CD4-positive, alpha-beta memory T cell (primary cell): Measurements from ENCODE around the gene CSTB. TPM values are rescaled to one million over a fixed set of nuclear protein-coding genes. Genes with fewer than 3 reads are reported as not detected.

ENCODE experiments used
- CTCF ChIA-PET: fragments of 350-600 bp; sonication (Branson Sonifier 250); formaldehyde crosslinking; loops from one replicate; lab custom pipeline; 2021; ENCODE audit warnings: inconsistent platforms; ENCODE audit not compliant: partially characterized antibody; lab: Charles Lee
- POLR2A ChIA-PET: fragments of 350-600 bp; sonication (Branson Sonifier 250); formaldehyde crosslinking; loops from one replicate; lab custom pipeline; 2021; ENCODE audit not compliant: partially characterized antibody; lab: Charles Lee
- DNase-seq, 5 donors: peaks; one replicate each; pipeline versions ENCODE4 v3.0.0 to v3.0.0-alpha.2; 2020 to 2022; ENCODE audit warnings: mixed read lengths in 1 of 5
- H3K27ac ChIP-seq: one replicate; pipeline ENCODE4 v1.7.0; 2013; ENCODE audit warnings: low read depth, low read length
- H3K27me3 ChIP-seq: 2 replicates; pipeline ENCODE4 v1.7.0; 2013; ENCODE audit warnings: mild to moderate bottlenecking, low read length, moderate library complexity; ENCODE audit not compliant: insufficient read depth
- H3K36me3 ChIP-seq: 2 replicates; pipeline ENCODE4 v1.7.0; 2013; ENCODE audit warnings: mild to moderate bottlenecking, low read length, moderate library complexity; ENCODE audit not compliant: insufficient read depth
- H3K4me1 ChIP-seq: 2 replicates; pipeline ENCODE4 v1.7.0; 2013; ENCODE audit warnings: mild to moderate bottlenecking, low read length, moderate library complexity; ENCODE audit not compliant: insufficient read depth
- H3K4me3 ChIP-seq, 2 donors: one replicate each; pipeline ENCODE4 v1.7.0; 2013; ENCODE audit warnings: low read length in 2 of 2, mild to moderate bottlenecking in 1 of 2
- H3K9me3 ChIP-seq, 2 donors: one replicate each; pipeline ENCODE4 v1.7.0; 2013; ENCODE audit warnings: low read length in 2 of 2, control low read depth in 1 of 2; ENCODE audit not compliant: control insufficient read depth in 1 of 2
- H3K27ac Mint-ChIP-seq, 7 donors: one replicate each; pipeline ENCODE4 v1.8.0; 2020 to 2021; ENCODE audit warnings: mixed read lengths in 7 of 7, mild to moderate bottlenecking in 6 of 7, inconsistent platforms in 3 of 7, moderate library complexity in 3 of 7
- H3K27me3 Mint-ChIP-seq, 2 donors: one replicate each; pipeline ENCODE4 v1.8.0; 2020 to 2021; ENCODE audit warnings: mixed read lengths in 2 of 2
- H3K36me3 Mint-ChIP-seq, 2 donors: one replicate each; pipeline ENCODE4 v1.8.0; 2020 to 2021; ENCODE audit warnings: mixed read lengths in 2 of 2, inconsistent platforms in 1 of 2, mild to moderate bottlenecking in 1 of 2
- H3K4me1 Mint-ChIP-seq, 4 donors: one replicate each; pipeline ENCODE4 v1.8.0; 2020 to 2021; ENCODE audit warnings: mixed read lengths in 4 of 4, mild to moderate bottlenecking in 1 of 4
- H3K4me3 Mint-ChIP-seq, 8 donors: one replicate each; pipeline ENCODE4 v1.8.0; 2020 to 2021; ENCODE audit warnings: mixed read lengths in 8 of 8, mild to moderate bottlenecking in 7 of 8, moderate library complexity in 6 of 8, inconsistent platforms in 3 of 8
- H3K9me3 Mint-ChIP-seq, 8 donors: one replicate each; pipeline ENCODE4 v1.8.0; 2020 to 2021; ENCODE audit warnings: mixed read lengths in 8 of 8, mild to moderate bottlenecking in 5 of 8, inconsistent platforms in 3 of 8, moderate library complexity in 1 of 8
- intact Hi-C: fragments of 100-400 bp; cut with micrococcal nuclease; formaldehyde crosslinking; loops from one replicate; pipeline ENCODE4 v1.15.1; 2023
- polyA plus RNA-seq, 2 donors: library from polyadenylated mRNA; unstranded; fragments of 300-500 nt; fragmentation: Illumina TruSeq; gene quantifications; one replicate each; pipeline ENCODE4 v1.2.3, GENCODE V29; 2021
- total RNA-seq, 2 experiments: library from RNA; stranded (reverse); gene quantifications; one replicate each; pipeline ENCODE4 v1.2.3, GENCODE V29; 2021

Gene CSTB
- total and polyA plus RNA-seq, 4 experiments from 2014 or later: 46.0 to 97.0 (median 58.6) TPM

- no peaks in the 10 kb centered on the region for H3K9me3 Mint-ChIP-seq
- H3K4me1 Mint-ChIP-seq: peaks cover 7 to 17% (median 13%) of the 10 kb centered on the region in 4 donors
- DNase-seq: no peak
- H3K4me3 Mint-ChIP-seq: no peak overlapping the region
- peaks cover 14% of the 10 kb centered on the region for H3K4me1 ChIP-seq
- H3K27ac Mint-ChIP-seq: peak overlapping the region in 2 of 7 donors; percentile 22 to 52
- no peaks in the 10 kb centered on the region for H3K36me3 ChIP-seq
- intact Hi-C loops: no loop called here
- no peak overlapping the region for H3K4me3 ChIP-seq
- no peaks in the 10 kb centered on the region for H3K9me3 ChIP-seq
- H3K27me3 ChIP-seq: no peaks in the 10 kb centered on the region
- POLR2A ChIA-PET: no interaction called here
- H3K36me3 Mint-ChIP-seq: no peaks in the 10 kb centered on the region
- no peak overlapping the region for H3K27ac ChIP-seq
- no peaks in the 10 kb centered on the region for H3K27me3 Mint-ChIP-seq
- CTCF ChIA-PET: no interaction called here
These were observed 6.5 kb upstream of the CSTB start for GRCh38 chr21:43782431-43783097.

- no peak overlapping the region for H3K27ac Mint-ChIP-seq
- no peaks in the 10 kb centered on the region for H3K9me3 Mint-ChIP-seq
- no peaks in the 10 kb centered on the region for H3K36me3 Mint-ChIP-seq
- Histone ChIP-seq H3K4me3 (no peak overlapping the region), H3K4me1 (peaks cover 14% of the 10 kb centered on the region), H3K9me3 (no peaks in the 10 kb centered on the region), H3K27me3 (no peaks in the 10 kb centered on the region), H3K36me3 (no peaks in the 10 kb centered on the region), H3K27ac (no peak overlapping the region)
- ChIA-PET POLR2A (no interaction called here), CTCF (no interaction called here)
- peaks cover 7 to 20% (median 15%) of the 10 kb centered on the region in 4 donors for H3K4me1 Mint-ChIP-seq
- intact Hi-C loops: no loop called here
- no peak for DNase-seq
- no peak overlapping the region for H3K4me3 Mint-ChIP-seq
- no peaks in the 10 kb centered on the region for H3K27me3 Mint-ChIP-seq
These were observed 5.7 kb upstream of the CSTB start for GRCh38 chr21:43781846-43782245.

- Mint-ChIP-seq H3K36me3 (peaks cover 0 to 7% of the 10 kb centered on the region in 2 donors), H3K4me3 (peak overlapping the region in 1 of 8 donors; percentile 28), H3K27me3 (no peaks in the 10 kb centered on the region), H3K4me1 (peaks cover 15 to 32% (median 24%) of the 10 kb centered on the region in 4 donors), H3K9me3 (no peaks in the 10 kb centered on the region), H3K27ac (peak overlapping the region in 2 of 7 donors; percentile 22 to 66)
- DNase-seq: peak in 1 of 5 donors; percentile 7
- H3K9me3 ChIP-seq: no peaks in the 10 kb centered on the region
- CTCF ChIA-PET: interaction anchor here (1.1 to 1.5 kb wide), 2 partner anchors 9 to 10 kb away, joined by 3 to 9 read pairs; partner anchors contain the start of gene RRP1
- intact Hi-C loops: loop anchor here (5.0 kb wide), 1 partner anchor 62 kb away; the partner anchor contains the start of gene PDXK
- POLR2A ChIA-PET: no interaction called here
- no peaks in the 10 kb centered on the region for H3K27me3 ChIP-seq
- peaks cover 23% of the 10 kb centered on the region for H3K4me1 ChIP-seq
- H3K4me3 ChIP-seq: no peak overlapping the region
- H3K27ac ChIP-seq: no peak overlapping the region
- no peaks in the 10 kb centered on the region for H3K36me3 ChIP-seq
These were observed 3.6 kb upstream of the CSTB start for GRCh38 chr21:43779660-43780059.

- peaks cover 20 to 41% (median 31%) of the 10 kb centered on the region in 4 donors for H3K4me1 Mint-ChIP-seq
- H3K27ac Mint-ChIP-seq: peak overlapping the region; percentile 69 to 92 (median 79)
- peaks cover 5 to 15% of the 10 kb centered on the region in 2 donors for H3K36me3 Mint-ChIP-seq
- Histone ChIP-seq H3K27me3 (no peaks in the 10 kb centered on the region), H3K4me1 (peaks cover 31% of the 10 kb centered on the region), H3K9me3 (no peaks in the 10 kb centered on the region), H3K27ac (no peak overlapping the region), H3K36me3 (peaks cover 7% of the 10 kb centered on the region), H3K4me3 (no peak overlapping the region)
- peak in 1 of 5 donors; percentile 5 for DNase-seq
- ChIA-PET POLR2A (no interaction called here), CTCF (interaction anchor here (1.5 kb wide), 1 partner anchor 11 kb away, joined by 9 read pairs; the partner anchor contains the start of gene RRP1)
- intact Hi-C loops: loop anchor here (5.0 kb wide), 1 partner anchor 61 kb away; the partner anchor contains the start of gene PDXK
- no peaks in the 10 kb centered on the region for H3K27me3 Mint-ChIP-seq
- peak overlapping the region; percentile 67 to 84 (median 73) for H3K4me3 Mint-ChIP-seq
- H3K9me3 Mint-ChIP-seq: no peaks in the 10 kb centered on the region
These were observed 2.6 kb upstream of the CSTB start for GRCh38 chr21:43778469-43779335.

GRCh38 chr21:43777953-43778352 is 1.8 kb upstream of the CSTB start:
- no peaks in the 10 kb centered on the region for H3K9me3 ChIP-seq
- no peaks in the 10 kb centered on the region for H3K27me3 ChIP-seq
- H3K27ac Mint-ChIP-seq: peak overlapping the region in 6 of 7 donors; percentile 69 to 90 (median 78)
- POLR2A ChIA-PET: no interaction called here
- H3K36me3 ChIP-seq: peaks cover 14% of the 10 kb centered on the region
- peak overlapping the region in 6 of 8 donors; percentile 52 to 91 (median 76) for H3K4me3 Mint-ChIP-seq
- H3K4me1 Mint-ChIP-seq: peaks cover 20 to 47% (median 34%) of the 10 kb centered on the region in 4 donors
- no peaks in the 10 kb centered on the region for H3K27me3 Mint-ChIP-seq
- no peak overlapping the region for H3K4me3 ChIP-seq
- CTCF ChIA-PET: no interaction called here
- peak in 1 of 5 donors; percentile 25 for DNase-seq
- H3K4me1 ChIP-seq: peaks cover 31% of the 10 kb centered on the region
- peaks cover 9 to 22% of the 10 kb centered on the region in 2 donors for H3K36me3 Mint-ChIP-seq
- intact Hi-C loops: loop anchor here (5.0 kb wide), 1 partner anchor 61 kb away; the partner anchor contains the start of gene PDXK
- no peaks in the 10 kb centered on the region for H3K9me3 Mint-ChIP-seq
- H3K27ac ChIP-seq: no peak overlapping the region

GRCh38 chr21:43775190-43775589 is 918 bp downstream of the CSTB start:
- peaks cover 14 to 23% of the 10 kb centered on the region in 2 donors for H3K36me3 Mint-ChIP-seq
- peaks cover 15% of the 10 kb centered on the region for H3K36me3 ChIP-seq
- H3K4me3 ChIP-seq: peak overlapping the region; percentile 79 to 93
- DNase-seq: no peak
- H3K27ac Mint-ChIP-seq: peak overlapping the region; percentile 81 to 92 (median 86)
- intact Hi-C loops: loop anchor here (5.0 kb wide), 1 partner anchor 58 kb away; the partner anchor contains the start of gene PDXK
- peak overlapping the region; percentile 91 to 97 (median 93) for H3K4me3 Mint-ChIP-seq
- ChIA-PET CTCF (interaction anchor here (1.0 kb wide), 1 partner anchor 14 kb away, joined by 3 read pairs; the partner anchor contains the start of gene RRP1), POLR2A (no interaction called here)
- peak overlapping the region; percentile 76 for H3K27ac ChIP-seq
- no peaks in the 10 kb centered on the region for H3K27me3 Mint-ChIP-seq
- H3K4me1 Mint-ChIP-seq: peaks cover 23 to 55% (median 34%) of the 10 kb centered on the region in 4 donors
- peaks cover 31% of the 10 kb centered on the region for H3K4me1 ChIP-seq
- H3K27me3 ChIP-seq: no peaks in the 10 kb centered on the region
- no peaks in the 10 kb centered on the region for H3K9me3 ChIP-seq
- H3K9me3 Mint-ChIP-seq: no peaks in the 10 kb centered on the region
